Right cardiac atrium (tissue), 5 donors: Measurements from ENCODE around the gene MRPS35. TPM values are rescaled to one million over a fixed set of nuclear protein-coding genes. Genes with fewer than 3 reads are reported as not detected.

Experiments
- ATAC-seq, 2 donors: fragments of 200-7000 bp; cut with Tn5 transposase; one replicate each; pipeline versions ENCODE4 v1.8.0 to v1.9.1; 2020; ENCODE audit warnings: moderate library complexity in 2 of 2, mild to moderate bottlenecking in 1 of 2
- DNase-seq, 3 donors: peaks; one replicate each; pipeline ENCODE4 v3.0.0-alpha.2; 2020
- H3K27ac ChIP-seq: one replicate; pipeline ENCODE4 v1.5.1; 2013; ENCODE audit warnings: mild to moderate bottlenecking, low read length, control low read depth, moderate library complexity
- H3K27me3 ChIP-seq: one replicate; pipeline ENCODE4 v1.6.1; 2013; ENCODE audit not compliant: control insufficient read depth, insufficient read depth
- H3K4me1 ChIP-seq: one replicate; pipeline ENCODE4 v1.6.1; 2013; ENCODE audit warnings: low read length; ENCODE audit not compliant: control insufficient read depth, insufficient read depth
- H3K4me3 ChIP-seq: one replicate; pipeline ENCODE4 v1.5.1; 2013; ENCODE audit warnings: low read length, control low read depth
- H3K9me3 ChIP-seq: one replicate; pipeline ENCODE4 v1.6.1; 2013; ENCODE audit warnings: low read length; ENCODE audit not compliant: control insufficient read depth
- WGBS: extraction: QIAGEN DNeasy Blood & Tissue Kit; methylation state at CpG from one replicate; pipeline ENCODE4 v1.1.7; 2013; 5-methylcytosine and 5-hydroxymethylcytosine counted together
- intact Hi-C, 4 donors: fragments of 100-400 bp; cut with DNase I; formaldehyde crosslinking; loops; one replicate each; pipeline versions ENCODE4 v1.11.0 to v1.14.0; 2022 to 2023
- polyA plus RNA-seq: library from polyadenylated mRNA; stranded (reverse); fragments of 200-250 nt; gene quantifications from one replicate; pipeline ENCODE4 v1.2.3, GENCODE V29; 2013
- total RNA-seq, 4 donors: library from RNA; stranded (reverse); fragmentation: NEBNext Ultra II Directional; extraction: Animal tissue kit (Norgen Biotek cat#: 25700); gene quantifications; one replicate each; pipeline ENCODE4 v1.2.1, GENCODE V29; 2021
- donor health status: healthy with polysubstance abuse.
- donor health status: DM: no; HTN: yes; CAD: no.
- donor health status: DM: no; HTN: no; CAD: no.
- donor health status: DM: no; HTN: yes; CAD: no; lungs with severe emphysema.
- donor health status: DM: yes; HTN: yes; CAD: no.

Gene MRPS35
- total and polyA plus RNA-seq, 5 donors: 41.7 to 49.5 (median 44.2) TPM

GRCh38 chr12:27794818-27795584, 84.4 kb downstream of the MRPS35 start:
- Histone ChIP-seq H3K27me3 (no peaks in the 10 kb centered on the region), H3K4me3 (no peak overlapping the region), H3K9me3 (no peaks in the 10 kb centered on the region), H3K27ac (no peak overlapping the region), H3K4me1 (no peaks in the 10 kb centered on the region)
- intact Hi-C loops: no loop called here
- no peak for ATAC-seq
- no peak for DNase-seq
- 96% methylated on average over 6 of the region's 6 CpGs for WGBS

DNA sequence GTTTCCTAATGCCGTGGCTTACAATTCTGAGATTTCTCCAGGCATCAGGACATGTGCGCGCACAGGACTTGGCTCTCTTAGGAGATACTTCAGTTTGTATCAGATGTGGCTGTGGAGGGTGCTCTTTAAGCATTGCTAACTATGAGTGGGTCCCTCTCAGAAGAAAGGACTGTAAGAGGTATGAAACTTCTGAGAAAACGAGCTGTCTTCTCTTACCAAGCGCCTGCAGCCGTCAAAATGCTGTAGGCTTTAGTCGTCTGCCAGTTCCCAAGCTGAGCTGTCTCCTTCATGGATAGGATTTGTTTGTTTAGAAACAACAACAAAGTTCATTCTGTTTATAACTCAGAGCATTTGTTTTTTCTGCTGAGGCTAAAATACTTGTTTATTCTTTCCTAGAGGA, 85.5 kb downstream of the MRPS35 start:
- DNase-seq (no peak), ATAC-seq (no peak)
- no peaks in the 10 kb centered on the region for H3K4me1 ChIP-seq
- intact Hi-C loops: no loop called here
- no peaks in the 10 kb centered on the region for H3K27me3 ChIP-seq
- WGBS: 78% methylated on average over 7 of the region's 7 CpGs
- H3K4me3 ChIP-seq: no peak overlapping the region
- H3K9me3 ChIP-seq: no peaks in the 10 kb centered on the region
- no peak overlapping the region for H3K27ac ChIP-seq

GRCh38 chr12:27797301-27798025, 86.8 kb downstream of the MRPS35 start:
- WGBS: 93% methylated on average over 24 of the region's 24 CpGs
- no peak overlapping the region for H3K4me3 ChIP-seq
- ATAC-seq: no peak

GRCh38 chr12:27800819-27801218, 90.2 kb downstream of the MRPS35 start:
- ATAC-seq: no peak
- Histone ChIP-seq H3K27me3 (no peaks in the 10 kb centered on the region), H3K27ac (no peak overlapping the region), H3K4me3 (no peak overlapping the region), H3K9me3 (no peaks in the 10 kb centered on the region), H3K4me1 (no peaks in the 10 kb centered on the region)
- intact Hi-C loops: no loop called here
- 91% methylated on average over 3 of the region's 3 CpGs for WGBS
- DNase-seq: no peak

More at GRCh38 chr12:27797301-27798025, 86.8 kb downstream of the MRPS35 start:
- H3K27me3 ChIP-seq: no peaks in the 10 kb centered on the region
- H3K9me3 ChIP-seq: no peaks in the 10 kb centered on the region
- DNase-seq: no peak
- no peaks in the 10 kb centered on the region for H3K4me1 ChIP-seq
- no peak overlapping the region for H3K27ac ChIP-seq
- intact Hi-C loops: no loop called here

DNA sequence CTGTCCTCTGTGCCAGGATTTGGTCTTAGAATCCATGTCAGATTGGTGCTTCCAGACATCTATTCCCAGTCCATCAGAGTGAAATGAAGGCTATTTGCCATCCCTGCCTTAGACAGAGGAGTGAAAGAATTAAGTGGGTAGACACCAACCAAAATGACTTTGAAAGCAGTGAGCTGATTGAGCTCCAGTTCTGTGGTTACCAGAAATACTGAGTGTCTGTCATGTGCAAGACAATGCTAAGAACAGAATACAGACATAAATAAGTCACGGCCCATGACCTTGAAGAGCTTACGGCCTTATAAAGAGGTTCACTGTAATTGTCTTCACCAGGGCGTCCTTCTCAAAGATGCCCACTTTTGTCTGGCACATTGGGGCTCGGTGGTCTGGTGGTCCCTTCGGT, 91.0 kb downstream of the MRPS35 start:
- no peak for DNase-seq
- H3K9me3 ChIP-seq: no peaks in the 10 kb centered on the region
- H3K4me3 ChIP-seq: no peak overlapping the region
- H3K4me1 ChIP-seq: no peaks in the 10 kb centered on the region
- no peak overlapping the region for H3K27ac ChIP-seq
- intact Hi-C loops: no loop called here
- WGBS: 86% methylated on average over 5 of the region's 5 CpGs
- H3K27me3 ChIP-seq: no peaks in the 10 kb centered on the region
- no peak for ATAC-seq

DNA sequence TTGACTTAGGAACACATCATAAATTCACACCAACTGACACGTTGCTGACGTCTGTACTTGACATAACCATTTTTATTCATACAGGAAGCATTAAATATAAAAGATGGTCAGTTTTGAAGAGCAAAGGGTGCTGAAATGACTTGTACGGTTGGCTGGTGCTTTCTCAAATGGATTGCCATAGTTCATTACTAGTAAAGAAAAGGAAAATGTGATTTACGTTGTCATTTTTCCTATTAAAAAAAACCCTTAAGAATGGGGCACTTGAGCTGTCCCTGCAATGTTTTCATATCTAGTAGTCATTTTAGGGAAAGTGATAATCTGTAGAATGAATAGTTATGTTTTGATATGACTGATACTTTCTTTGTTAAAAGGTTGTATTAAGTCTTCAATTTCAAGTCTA, 91.9 kb downstream of the MRPS35 start:
- DNase-seq (no peak), ATAC-seq (no peak)
- H3K4me1 ChIP-seq: no peaks in the 10 kb centered on the region
- H3K27ac ChIP-seq: no peak overlapping the region
- H3K4me3 ChIP-seq: no peak overlapping the region
- WGBS: 75% methylated on average over 4 of the region's 4 CpGs
- H3K9me3 ChIP-seq: no peaks in the 10 kb centered on the region
- intact Hi-C loops: no loop called here
- H3K27me3 ChIP-seq: no peaks in the 10 kb centered on the region

DNA sequence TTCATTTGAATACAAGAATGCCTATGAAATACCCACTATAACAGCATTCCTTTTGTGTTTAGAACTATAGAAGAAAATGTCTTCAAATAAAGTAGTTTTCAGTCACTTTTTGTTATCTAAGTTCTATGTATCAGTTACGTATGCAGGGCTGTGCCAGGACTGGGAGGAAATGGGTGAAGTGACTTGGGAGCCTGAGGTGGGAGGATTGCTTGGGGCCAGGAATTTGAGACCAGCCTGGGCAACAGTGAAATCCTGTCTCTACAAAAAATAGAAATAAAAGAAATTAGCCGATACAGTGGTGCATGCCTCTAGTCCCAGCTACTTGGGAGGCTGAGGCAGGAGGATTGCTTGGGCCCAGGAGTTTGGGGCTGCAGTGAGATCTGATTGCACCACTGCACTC, 92.3 kb downstream of the MRPS35 start:
- Histone ChIP-seq H3K27ac (no peak overlapping the region), H3K4me1 (no peaks in the 10 kb centered on the region), H3K27me3 (no peaks in the 10 kb centered on the region), H3K9me3 (no peaks in the 10 kb centered on the region), H3K4me3 (no peak overlapping the region)
- 82% methylated on average over 2 of the region's 2 CpGs for WGBS
- no peak for DNase-seq
- no peak for ATAC-seq
- intact Hi-C loops: no loop called here

DNA sequence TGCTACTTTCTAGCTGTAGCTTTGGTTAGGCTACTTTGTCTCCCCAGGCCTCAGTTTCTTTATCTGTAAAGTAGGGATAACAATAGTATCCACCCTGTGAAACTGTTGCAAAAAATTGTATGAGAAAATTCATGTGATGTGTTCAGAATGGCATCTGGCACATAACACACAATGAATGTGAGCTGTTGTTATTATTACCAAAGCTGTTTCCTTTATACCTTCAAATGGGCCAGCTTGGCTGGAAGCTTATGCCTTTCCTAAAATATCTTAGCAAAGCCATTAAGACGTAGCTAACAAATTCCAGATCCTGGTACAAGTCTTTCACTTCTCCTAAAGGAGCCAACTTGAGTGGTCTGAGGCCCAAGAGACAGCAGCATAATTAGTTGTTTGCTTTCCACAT, 94.6 kb downstream of the MRPS35 start:
- H3K27ac ChIP-seq: no peak overlapping the region
- no peak for DNase-seq
- no peak overlapping the region for H3K4me3 ChIP-seq
- intact Hi-C loops: no loop called here
- H3K9me3 ChIP-seq: no peaks in the 10 kb centered on the region
- no peaks in the 10 kb centered on the region for H3K27me3 ChIP-seq
- WGBS: 3% methylated on average over 1 of the region's 1 CpG
- ATAC-seq: no peak
- no peaks in the 10 kb centered on the region for H3K4me1 ChIP-seq

Other genes with a start within 250 kb of the MRPS35 start
- 100 to 1,000 TPM in 2 of 4 donors, 10 to 100 TPM in 2; 72.4 to 176 (median 94.8) TPM for gene PPFIBP1, start 186.6 kb upstream of the MRPS35 start, total RNA-seq
- gene PPFIBP1, start 186.6 kb upstream of the MRPS35 start, polyA plus RNA-seq: 26.4 TPM
- 1 to 10 TPM; 1.3 to 3.6 (median 2.0) TPM for gene REP15, start 14.4 kb upstream of the MRPS35 start, total RNA-seq
- gene REP15, start 14.4 kb upstream of the MRPS35 start, polyA plus RNA-seq: 2.6 TPM
- gene KLHL42, start 69.4 kb downstream of the MRPS35 start, total RNA-seq: 10 to 100 TPM in 2 of 4 donors, 1 to 10 TPM in 2; 7.4 to 13.4 (median 9.0) TPM
- gene KLHL42, start 69.4 kb downstream of the MRPS35 start, polyA plus RNA-seq: 4.7 TPM
- gene MANSC4, start 69.4 kb downstream of the MRPS35 start, total RNA-seq: not detected
- not detected for gene MANSC4, start 69.4 kb downstream of the MRPS35 start, polyA plus RNA-seq